NCI-H446 treated with DMSO at 0.1 percent for 48 hours (cell line): ENCODE results near the gene NUP43.
"Not testable (repeated sequence)": the region's sequence is repeated elsewhere in the genome, so short reads cannot be mapped to it uniquely, and the experiment has no call there.

Experiments
- DNase-seq: peaks from one replicate; lab custom pipeline; 2025; lab: John Stamatoyannopoulos, UW

The NUP43 gene

DNA sequence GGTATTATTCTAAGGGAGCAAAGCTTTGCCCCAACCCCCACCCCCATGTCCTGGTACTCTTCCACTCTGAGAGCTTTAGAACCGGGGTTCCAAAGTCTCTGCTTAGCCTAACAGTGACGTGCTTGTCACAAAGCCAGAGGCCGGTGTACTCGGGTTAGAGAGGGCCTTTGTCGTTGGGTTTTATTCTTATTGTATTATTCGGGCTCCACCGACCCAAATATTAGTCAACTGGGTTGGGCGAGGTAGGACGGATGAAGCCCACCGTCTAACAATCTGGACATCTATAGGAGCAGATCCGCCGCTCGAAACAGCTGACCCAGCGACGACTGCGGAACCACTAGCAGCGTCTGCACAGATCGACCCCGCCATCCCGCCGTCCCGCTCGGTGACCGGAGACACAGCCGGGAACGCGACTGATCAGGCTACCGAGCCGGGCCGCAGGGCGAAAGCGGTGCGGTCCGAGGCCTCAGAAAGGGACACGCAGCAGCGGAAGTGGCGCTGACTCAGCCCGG lies 2.8 kb upstream of the NUP43 start:
- not testable (repeated sequence) for DNase-seq

DNA sequence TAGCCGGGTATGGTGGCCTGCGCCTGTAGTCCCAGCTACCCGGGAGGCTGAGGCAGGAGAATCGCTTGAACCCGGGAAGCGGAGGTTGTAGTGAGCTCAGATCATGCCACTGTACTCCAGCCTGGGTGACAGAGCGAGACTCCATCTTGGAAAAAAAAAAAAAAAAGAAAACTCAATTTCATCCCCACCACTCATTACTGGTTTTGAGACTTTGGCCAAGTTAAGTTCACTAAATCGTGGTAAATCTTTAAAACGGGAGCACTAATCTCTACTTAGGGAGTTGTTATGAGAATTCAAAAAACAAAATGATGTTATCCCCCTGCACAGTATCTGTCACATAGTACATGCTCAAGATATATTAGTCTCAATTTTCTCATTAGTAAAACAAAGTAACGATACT lies 1.1 kb downstream of the NUP43 start:
- not testable (repeated sequence) for DNase-seq

DNA sequence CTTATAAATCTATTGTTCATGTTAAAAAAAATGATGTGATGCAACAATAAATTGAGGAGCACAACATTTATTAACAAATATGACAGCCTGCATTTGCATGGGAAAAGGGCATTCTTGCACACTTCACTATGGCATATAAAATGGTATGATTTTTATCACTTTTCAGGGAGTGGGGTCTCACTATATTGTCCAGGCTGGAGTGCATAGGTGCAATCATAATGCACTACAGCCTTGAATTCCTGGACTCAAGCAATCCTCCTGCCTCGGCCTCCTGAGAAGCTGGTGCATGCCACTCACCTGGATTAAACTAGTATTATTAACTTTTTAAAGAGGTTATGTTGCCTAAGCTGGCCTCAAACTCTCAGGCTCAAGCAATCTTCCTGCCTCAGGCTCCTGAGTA lies 11.4 kb downstream of the NUP43 start:
- no peak for DNase-seq

DNA sequence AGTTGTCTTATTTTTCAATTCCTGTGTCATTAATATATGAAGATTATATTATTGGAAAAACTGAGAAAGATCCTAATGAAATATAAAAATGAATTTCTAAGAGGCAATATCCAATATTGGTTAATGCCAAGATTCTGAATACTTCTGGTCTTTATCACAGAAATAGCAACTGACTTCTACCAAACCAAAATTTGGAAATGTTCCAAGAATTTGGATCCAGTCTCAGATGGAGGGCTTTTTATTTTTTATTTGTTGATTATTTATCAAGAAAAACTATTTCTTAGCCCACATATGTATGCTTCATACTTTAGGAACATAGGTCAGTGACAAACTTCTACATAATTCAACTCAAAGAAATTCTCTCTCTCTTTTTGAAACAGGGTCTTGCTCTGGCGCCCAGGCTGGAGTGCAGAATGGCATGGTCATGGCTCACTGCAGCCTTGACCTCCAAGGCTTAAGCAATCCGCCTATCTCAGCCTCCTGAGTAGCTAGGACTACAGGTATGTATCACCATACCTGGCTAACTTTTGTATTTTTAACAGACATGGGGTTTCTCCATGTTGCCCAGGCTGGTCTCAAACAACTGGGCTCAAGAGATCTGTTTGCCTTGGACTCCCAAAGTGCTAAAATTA lies 13.1 kb downstream of the NUP43 start:
- no peak for DNase-seq

DNA sequence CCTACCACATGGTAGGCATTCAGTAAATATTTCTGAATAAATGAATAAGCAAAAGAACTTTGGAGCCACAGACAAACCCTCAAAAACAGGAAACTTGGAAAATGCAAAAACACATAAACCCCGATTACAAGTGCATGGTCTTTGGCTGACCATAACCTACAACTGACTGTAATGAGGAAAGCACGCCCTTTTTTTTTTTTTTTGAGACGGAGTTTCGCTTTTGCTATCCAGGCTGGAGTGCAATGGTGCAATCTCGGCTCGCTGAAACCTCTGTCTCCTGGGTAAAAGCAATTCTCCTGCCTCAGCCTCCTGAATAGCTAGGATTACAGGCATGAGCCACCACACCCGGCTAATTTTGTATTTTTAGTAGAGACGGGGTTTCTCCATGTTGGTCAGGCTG lies 16.5 kb downstream of the NUP43 start:
- no peak for DNase-seq

DNA sequence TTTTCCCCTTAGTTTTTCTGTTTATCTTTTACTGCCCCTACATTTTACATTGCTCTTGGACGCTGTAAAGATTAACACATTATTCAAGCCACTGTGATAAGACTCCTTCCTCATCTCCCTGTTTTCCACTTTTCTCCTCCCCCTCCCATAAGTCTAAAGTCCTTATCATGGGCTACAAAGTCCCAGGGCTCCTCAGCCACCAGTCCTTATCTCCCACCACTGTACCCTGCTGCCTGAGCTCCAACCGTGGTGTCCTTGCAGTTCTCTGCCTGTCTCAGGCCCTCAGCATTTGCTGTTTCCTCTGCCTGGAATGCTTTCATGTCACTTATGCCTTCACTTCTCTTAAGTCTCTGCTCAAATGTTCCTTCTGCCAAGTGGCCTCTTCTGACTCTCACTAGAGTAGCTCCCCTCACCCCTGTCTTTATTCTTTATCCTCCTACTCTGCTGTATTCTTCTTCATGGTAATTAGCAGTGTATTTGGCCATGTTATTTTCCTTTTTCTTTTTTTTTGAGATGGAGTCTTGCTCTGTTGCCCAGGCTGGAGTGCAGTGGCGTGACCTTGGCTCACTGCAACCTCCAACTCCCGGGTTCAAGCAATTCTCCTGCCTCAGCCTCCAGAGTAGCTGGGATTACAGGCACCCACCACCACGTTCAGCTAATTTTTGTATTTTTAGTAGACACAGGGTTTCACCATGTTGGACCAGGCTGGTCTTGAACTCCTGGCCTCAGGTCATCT lies 17.7 kb downstream of the NUP43 start:
- DNase-seq, result no peak

DNA sequence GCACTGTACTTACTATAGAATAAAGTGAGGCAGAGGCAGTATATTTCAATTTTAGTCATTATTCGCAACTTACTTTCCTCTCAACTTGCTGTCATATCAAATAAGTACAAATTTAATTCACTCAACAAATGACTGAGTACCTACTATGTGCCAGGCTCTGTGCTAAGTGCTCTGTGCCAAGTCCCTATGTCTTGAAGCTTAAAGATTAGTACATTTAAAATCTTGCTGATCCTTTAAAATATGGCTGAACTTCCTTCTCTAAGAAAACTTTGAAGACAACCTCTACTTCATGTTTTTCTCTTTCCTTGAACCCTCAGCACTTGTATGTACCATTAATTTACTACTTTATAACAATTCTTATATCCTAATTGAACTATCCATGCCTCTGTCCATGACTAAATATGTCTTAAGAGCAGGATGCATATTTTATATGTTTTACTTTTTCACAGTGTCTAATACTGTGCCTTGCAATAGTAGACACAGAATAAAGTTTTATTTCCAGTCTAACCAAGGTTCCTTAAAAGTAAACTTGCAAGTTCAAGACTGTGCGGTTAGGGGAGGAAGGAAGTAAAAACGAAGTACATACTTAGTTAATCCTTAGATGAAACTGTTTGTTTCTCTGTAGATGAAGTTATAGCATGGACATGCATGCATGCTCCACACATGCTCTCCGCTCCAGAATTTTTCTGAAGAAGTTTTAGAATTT lies 18.4 kb downstream of the NUP43 start:
- no peak for DNase-seq

DNA sequence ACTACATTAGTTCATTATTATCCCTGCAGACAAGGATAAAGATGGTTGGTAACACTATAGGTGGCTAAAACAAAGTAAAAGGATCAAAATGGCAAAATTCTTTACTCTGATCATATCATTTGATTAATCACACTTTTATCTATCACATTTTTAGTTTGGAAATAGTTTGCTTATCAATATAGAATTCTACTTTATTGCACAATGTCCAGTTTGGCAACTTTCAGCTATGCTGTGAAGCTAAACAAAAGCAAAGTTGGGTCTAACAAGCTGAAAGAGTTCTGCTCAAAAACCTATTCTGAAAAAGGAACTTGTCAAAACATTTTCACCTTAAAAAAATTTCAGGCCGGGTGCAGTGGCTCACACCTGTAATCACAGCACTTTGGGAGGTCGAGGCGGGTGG lies 20.5 kb downstream of the NUP43 start:
- DNase-seq, result no peak

DNA sequence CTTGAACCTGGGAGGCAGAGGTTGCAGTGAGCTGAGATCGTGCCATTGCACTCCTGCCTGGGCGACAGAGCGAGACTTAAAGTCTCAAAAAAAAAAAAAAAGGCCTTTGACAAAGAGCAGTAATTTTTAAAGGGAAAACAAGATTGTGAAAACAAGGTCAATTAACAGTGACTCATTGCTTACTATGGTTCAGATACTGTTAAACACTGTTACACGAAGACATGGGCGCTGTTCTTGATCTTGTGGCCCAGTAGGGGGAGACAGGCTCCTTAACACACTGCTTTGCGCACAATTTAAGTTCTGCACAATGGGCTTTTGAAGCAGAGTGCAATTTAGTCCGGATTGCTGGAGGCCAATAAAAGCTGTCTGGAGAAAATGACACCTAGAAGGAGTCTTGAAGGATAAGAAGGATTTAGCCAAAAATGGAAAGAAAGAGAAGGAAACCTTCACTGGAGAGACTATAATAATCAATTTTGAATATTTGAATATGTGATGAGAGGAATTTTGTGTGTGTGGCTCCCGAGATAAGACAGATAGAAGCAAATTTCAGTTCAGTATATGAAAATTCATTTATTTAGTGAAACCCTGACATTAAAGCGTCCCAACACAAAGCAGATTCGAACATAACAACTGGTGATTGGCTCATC lies 22.4 kb downstream of the NUP43 start:
- peak; percentile 12 for DNase-seq

DNA sequence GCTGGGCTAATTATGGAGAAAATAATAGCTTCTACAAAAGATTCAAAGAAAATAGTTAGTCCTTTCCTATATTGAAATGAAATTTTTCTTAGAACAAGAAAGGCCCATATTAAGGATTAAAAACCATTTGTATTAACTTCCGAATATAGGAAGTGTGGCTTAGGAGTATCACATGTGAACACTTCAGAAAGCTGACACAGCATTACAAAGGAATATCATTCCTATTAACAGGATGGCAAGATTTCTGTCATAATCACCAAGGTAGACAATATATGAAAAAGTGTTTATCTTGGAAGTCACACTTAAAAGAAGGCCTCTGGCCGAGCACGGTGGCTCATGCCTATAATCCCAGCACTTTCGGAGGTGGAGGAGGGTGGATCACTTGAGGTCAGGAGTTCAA lies 23.1 kb downstream of the NUP43 start:
- DNase-seq, result no peak

DNA sequence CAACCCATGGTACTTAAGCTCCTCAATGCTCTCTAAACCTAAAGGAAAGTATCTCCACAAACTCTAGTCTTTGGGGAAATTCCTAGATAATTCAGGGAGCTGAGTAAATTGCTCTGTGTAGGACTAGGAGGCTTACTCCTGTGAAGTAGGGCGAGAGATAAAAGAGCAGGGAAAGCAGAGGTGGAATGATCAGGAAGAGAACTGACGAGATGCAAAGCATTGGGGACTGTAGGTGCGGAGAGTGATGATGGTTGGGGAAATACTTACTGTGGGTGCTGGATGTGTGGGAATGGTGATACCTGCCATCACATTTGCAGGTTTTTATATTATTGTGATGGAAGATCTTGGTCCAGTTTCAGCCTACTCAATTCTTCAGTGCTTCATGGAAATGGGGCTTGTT lies 26.8 kb downstream of the NUP43 start:
- DNase-seq, result no peak

DNA sequence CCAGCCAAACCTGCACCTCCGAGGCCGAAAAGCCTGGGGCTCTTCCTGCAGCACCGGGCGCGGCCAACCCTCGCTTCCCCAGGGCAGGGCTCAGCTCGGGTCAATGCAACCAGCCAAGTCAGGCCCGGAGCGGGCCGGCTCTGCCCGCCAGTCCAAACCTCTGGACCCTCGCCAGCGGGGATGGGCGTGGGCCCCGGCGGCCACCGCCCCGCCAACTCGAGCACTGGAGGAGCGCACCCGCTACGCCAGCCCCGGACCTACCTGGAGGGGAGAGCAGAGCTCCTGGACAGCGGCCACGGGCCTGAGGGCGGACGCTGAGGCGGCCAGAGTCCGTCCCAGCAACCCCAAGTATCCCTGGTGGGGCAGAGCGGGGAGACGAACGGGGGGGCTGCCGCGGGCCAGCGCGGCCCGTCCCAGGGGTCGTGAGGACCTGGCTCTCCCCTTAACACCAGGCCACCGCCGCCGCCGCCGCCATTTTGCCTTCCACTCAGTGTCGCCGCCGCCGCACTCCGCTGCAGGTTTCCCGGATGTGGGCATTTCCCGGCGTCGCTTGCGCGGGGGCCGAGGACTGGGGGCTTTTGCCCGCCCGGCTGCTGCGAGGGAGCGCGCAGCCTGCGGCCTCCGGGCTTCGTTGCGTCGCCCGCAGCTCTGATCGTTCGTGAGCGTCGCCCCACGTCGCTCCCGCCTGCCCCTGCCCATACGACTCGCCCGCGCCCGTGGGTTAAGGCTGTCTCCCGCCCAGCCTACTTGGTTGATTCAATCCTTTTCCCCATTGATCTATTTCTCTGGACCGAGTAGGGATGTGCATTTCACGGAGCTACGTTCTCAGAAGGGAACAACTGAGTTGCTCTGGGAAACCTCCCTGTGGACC lies 28.5 kb downstream of the NUP43 start, which contains the start of gene LATS1:
TSS of gene LATS1 (minus strand) at position 514 of the 871 bp plus-strand sequence. CDS start 15,975 bp downstream, outside the sequence.
- DNase-seq, result peak; percentile 38

DNA sequence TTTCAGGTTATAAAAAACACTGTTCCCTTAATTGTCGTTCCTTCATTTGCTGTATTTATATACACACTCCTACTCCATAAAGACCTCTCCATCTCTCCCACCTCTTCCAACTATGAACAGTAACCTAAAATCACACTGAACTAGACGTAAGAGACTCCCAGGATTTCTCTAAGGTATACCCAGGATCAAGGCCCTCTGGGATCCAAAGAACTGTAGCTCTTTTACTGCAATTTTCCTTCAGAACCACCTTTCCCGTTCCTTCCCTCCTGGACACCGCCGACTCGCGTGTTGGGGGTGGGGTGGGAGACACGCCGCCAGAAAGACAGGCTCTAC lies 29.1 kb downstream of the NUP43 start:
- no peak for DNase-seq

DNA sequence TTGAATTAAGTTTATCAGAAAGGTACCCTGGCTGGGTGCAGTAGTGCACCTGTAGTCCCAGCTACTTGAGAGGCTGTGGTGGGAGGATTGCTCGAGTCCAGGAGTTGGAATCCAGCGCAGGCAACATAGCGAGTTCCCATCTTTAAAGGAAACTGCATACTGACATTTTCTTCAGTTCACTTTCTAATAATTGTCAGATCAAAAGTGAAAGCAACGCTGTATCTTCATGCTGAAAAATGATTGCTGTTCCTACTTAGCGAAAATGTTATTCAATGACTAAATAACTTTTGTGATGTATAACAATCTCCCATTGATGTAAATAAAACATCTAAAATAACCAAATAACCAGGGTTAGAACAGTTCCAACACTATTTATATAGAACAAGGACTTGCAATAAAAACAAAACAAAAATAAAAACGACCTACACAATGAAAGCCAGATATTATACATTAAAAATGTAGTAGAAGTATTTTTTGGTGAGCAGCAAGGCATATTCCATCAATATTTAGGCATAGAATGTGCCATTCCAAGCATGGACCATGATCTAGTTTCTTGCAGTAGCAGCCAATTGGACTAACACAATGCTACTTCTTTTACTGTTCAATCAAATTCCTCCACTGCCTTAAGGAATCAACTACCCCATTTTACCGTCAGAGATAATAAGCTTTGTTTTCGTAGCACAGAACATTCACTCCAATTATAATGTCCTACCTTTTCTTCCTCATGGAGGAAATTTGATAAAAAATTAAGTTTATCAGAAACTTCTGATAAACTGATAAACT lies 30.0 kb downstream of the NUP43 start:
- no peak for DNase-seq

DNA sequence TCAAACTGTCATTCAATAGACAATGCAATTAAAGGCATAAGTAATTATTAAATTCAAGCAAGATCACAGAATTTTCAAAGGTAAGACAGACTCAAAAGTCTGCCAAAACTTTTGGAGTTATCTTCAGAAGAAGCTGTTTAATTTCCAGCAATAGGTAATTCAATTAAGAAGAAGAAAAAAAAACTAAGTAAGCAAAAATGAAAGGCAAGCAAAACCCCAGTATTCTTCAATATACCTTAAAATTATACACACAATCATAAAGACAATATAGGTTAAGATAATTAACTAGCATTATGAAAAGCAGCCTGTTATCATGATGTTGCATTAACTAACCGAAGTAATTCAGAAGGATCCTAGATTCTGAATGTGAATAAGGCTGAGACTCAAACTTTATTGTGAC lies 31.9 kb downstream of the NUP43 start:
- DNase-seq, result no peak

DNA sequence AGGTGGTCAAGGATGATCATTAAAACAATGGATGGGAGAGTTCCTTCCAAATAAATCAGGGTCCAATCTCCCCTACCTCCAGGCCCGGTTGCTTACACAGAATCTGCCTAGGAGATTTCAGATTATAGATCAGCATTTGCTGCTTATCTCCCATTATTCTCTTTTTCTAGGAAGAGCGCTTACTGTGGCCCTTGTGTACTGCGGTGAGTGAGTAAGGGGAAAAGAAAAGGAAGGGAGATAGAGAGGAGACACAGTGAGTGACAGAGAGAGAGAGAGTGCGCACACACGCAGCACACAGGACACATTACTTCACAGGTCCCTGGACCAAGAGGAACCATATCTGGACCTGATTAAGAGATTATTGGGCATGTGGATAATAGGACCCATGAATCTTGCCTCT lies 34.6 kb downstream of the NUP43 start:
- no peak for DNase-seq

DNA sequence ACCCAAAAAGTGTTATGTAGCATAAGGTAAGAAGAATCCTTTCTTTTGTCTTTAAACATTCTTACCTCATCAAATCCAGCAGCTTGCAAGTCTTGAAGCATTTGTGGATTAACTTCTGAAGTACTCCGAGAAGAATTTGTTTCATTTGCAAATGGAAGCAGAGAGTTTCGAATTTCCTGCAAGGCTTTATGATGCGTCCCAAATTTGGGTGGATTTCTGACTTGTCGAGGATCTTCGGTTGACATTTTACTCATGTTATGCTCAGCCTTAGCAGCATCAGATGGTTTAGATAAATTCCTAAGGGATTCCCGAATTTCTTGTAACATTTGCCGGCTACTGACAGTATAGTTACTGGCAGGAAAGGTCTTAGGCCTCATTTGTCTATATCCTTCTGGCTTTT lies 44.6 kb downstream of the NUP43 start:
- DNase-seq, result no peak

DNA sequence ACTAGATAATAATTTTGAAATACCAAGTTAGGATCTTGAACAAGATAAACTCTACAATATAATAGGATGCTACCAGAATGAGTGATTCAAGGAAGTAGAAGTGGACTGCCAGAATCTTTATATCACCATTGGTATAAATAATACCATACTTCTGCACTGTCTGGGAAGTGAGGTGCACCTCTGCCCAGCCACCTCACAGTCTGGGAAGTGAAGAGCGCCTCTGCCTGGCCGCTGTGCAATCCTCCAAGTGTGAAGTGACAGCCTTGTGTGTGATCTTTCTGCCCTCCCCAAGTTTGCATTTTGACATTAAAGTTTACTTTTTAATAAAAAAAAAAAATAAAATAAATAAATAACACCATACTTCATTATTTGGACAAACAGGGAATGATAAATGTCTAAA lies 47.2 kb downstream of the NUP43 start:
- DNase-seq, result no peak

DNA sequence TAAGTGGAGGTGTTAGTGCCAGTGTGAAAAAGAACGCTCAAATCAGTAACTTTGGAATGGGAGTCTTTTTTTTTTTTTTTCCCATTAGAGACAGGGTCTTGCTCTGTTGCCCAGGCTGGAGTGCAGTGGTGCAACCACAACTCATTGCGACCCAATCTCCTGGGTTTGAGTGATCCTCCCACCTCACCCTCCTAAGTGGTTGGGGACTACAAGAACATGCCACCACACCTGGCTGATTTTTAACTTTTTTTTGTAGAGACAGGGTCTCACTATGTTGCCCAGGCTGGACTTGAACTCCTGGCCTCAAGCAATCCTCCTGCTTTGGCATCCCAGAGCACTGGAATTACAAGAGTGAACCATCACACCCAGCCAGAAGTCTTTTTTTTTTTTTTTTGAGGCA lies 48.2 kb downstream of the NUP43 start:
- no peak for DNase-seq

DNA sequence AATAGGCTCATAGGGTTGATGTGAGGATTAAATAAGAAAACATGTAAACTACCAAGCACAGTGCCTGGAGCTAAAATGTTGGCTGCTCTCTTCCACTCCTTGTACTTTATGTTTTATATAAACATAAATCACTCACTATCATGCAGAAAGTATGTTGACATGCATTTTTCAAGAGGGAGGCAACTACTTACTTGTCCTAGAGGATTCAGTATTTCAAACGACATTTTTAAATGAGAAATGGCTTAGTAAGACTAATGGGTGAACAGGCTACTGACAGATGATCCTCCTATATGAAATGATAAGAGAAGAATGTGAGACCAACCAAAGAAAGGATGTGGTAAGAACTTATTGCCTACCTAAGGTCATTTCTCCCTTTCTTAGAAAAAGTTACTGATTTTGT lies 49.4 kb downstream of the NUP43 start:
- DNase-seq, result no peak

DNA sequence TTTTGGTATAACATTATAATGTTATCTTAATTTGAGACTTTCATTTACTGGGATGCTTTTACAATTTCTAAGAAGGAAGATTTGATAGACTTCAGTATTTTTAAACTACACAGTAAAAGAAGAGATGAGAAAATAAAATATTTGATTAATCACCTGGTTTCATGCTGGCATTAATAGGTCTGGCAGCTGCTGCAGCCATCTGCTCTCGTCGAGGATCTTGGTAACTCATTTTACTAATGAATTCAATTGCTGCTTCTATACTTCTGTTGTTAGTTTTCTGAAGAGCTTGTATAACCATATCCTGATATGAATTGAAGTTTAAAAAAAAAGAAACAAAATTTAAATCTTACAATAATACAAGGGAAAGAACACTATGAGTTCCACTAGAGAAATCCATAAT lies 51.4 kb downstream of the NUP43 start:
- peak; percentile 60 for DNase-seq
